PC-9 (cell line): ENCODE data around the gene PKP3.

Source experiments
- EZH2 ChIP-seq: fragments of 200-600 bp; sonication (generic); IDR thresholded peaks from 2 replicates; pipeline ENCODE4 v1.8.0; 2017; ENCODE audit warnings: antibody characterized with exemption, low read depth
- TF ChIP-seq, protein P1 (sequence below): fragments of 200-600 bp; sonication (generic); conservative IDR thresholded peaks from 2 replicates; pipeline ENCODE4 v1.6.1; 2017; ENCODE audit warnings: mixed run types, antibody characterized with exemption, mild to moderate bottlenecking, moderate library complexity

DNA sequence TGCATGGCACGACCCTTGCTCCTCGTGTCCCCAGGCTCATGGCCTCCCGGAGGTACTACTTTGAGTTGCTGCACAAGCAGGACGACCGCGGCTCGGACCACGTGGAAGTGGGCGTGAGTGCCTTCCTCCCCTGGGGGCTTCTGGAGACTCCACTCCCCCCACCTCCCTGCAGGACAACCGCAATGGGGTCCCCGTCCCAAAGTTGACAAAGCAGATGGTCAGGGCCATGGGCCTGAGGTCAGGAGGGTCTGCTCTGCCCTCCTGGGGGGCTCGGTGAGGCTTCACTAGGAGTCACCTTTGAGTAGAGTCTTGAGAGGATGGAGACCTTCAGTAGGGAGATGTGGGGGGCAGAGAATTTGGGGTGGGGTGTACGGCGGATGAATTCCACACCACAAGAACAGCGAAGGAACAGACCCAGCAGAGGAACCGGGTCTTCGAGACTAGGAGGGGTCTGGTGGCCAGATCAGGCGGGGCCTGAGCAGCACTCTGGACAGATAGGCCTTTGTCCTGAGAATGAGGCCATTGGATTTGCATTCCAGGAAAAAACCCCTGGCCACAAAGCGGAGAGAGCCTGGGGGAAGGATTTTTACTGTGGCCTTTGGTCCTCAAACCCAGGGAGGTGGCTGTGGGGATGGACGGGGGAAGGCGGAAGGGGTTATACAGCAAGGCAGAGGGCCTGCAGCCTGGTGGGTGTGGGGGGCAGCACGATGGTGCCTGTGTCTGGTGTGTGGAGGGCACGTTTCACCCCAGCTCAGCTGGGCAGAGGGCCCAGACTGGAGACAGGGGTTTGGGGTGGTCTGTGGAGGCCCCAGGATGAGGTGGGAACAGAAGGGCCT lies 20.1 kb upstream of the PKP3 start:
- TF ChIP-seq, protein P1, sequence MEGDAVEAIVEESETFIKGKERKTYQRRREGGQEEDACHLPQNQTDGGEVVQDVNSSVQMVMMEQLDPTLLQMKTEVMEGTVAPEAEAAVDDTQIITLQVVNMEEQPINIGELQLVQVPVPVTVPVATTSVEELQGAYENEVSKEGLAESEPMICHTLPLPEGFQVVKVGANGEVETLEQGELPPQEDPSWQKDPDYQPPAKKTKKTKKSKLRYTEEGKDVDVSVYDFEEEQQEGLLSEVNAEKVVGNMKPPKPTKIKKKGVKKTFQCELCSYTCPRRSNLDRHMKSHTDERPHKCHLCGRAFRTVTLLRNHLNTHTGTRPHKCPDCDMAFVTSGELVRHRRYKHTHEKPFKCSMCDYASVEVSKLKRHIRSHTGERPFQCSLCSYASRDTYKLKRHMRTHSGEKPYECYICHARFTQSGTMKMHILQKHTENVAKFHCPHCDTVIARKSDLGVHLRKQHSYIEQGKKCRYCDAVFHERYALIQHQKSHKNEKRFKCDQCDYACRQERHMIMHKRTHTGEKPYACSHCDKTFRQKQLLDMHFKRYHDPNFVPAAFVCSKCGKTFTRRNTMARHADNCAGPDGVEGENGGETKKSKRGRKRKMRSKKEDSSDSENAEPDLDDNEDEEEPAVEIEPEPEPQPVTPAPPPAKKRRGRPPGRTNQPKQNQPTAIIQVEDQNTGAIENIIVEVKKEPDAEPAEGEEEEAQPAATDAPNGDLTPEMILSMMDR: no peak
- TF ChIP-seq EZH2: no peak
